Erythroblast (primary cell): Measurements from ENCODE around the gene AP4S1.
"Not testable (repeated sequence)": the region's sequence is repeated elsewhere in the genome, so short reads cannot be mapped to it uniquely, and the experiment has no call there.

Experiments used
- DNase-seq, 2 experiments: peaks; one replicate each; lab custom pipeline; 2025; lab: John Stamatoyannopoulos, UW
- GATA1 ChIP-seq: IDR thresholded peaks from 2 replicates; pipeline ENCODE4 v1.6.1; 2011; ENCODE audit warnings: low read depth, mild to moderate bottlenecking, control low read depth, low read length, moderate library complexity
- POLR2A ChIP-seq: IDR thresholded peaks from 2 replicates; pipeline ENCODE4 v1.6.1; 2011; ENCODE audit warnings: mild to moderate bottlenecking, low read length

The AP4S1 gene

DNA sequence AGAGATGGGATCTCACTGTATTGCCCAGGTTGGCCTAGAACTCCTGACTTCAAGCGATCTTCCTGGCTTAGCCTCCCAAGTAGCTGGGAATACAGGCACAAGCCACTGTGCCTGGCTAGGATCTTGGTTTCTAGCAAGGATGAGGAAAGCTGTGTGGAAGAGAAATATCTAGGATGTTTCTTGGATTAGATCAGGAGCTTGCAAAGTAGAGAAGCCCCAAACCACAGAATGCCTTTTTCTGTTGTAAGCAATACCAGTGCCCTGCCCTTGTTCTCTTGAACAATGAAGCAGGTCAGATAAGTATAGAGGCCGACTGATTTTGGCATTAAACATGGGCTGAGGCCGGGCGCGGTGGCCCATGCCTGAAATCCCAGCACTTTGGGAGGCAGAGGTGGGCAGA lies 45.0 kb downstream of the AP4S1 start:
- TF ChIP-seq POLR2A, result no peak
- DNase-seq, result no peak

DNA sequence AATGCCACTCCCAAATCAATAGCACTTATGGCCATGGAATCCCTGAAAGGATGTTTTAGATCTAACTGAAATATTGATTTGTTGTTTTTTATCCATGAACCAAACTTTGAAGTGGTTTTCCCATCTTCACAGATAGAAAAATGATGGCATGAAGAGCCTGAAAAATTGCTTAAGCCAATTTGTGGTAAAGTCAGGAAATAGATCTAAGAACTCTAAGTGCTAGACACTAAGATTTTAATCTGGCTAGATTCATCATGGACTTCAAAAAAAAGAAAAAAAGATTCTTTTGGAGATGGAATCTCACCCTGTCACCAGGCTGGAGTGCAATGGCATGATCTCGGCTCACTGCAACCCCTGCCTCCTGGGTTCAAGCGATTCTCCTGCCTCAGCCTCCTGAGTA lies 45.7 kb downstream of the AP4S1 start:
- DNase-seq, result no peak
- TF ChIP-seq GATA1 (no peak), POLR2A (no peak)

DNA sequence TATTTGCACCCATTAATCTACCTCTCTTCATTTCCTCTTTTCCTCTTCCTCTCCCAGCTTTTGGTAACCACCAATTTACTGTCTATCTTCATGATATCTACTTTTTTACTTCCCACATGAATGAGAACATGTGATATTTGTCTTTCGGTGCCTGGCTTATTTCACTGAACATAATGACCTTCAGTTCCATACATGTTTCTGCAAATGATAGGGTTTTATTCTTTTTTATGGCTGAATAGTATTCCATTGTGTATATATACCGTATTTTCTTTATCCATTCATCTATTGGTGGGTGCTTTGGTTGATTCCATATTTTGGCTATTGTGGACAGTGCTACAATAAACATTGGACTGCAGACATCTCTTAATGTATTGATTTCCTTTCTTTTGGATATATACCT lies 49.7 kb downstream of the AP4S1 start:
- no peak for DNase-seq
- no peak for TF ChIP-seq POLR2A
- TF ChIP-seq GATA1, result no peak

DNA sequence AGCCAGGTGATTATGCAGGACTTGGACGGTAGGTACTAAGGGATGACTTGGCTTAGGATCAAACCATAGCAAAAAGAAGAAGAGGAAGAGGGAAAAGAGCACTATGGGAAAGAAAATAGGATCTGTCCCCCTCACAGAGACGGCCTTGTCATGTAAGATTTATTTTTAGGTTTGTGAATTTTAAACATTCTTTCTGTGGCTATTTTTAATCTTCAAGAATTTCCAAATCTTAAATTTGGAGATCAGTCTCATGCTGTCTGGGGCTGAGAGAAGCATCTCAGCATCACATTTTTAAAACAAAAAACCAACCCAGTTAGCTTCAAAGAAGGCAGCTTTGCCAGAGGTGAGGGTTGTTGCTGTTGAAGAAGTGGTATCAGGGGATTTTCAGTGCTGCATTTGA lies 53.3 kb downstream of the AP4S1 start:
- TF ChIP-seq POLR2A (no peak), GATA1 (no peak)
- DNase-seq, result no peak

DNA sequence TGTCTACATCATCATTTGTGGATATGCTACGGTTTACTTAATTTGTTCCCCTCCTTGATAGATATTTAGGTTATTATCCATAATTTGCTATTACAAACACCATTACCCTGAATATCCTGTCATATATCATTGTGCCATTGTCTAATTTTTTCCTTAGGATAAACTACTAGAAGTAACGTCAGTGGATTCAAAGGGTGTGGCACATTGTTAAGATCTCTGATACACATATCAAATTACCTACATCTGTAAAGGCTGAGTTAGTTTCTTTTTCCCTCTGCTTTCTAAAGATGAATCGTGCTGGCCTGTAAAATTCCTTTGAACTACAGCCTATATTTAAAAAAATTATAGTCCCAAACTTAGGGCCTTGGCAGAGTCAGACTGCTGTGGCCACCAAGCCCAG lies 54.6 kb downstream of the AP4S1 start:
- TF ChIP-seq GATA1, result no peak
- no peak for TF ChIP-seq POLR2A
- peak; percentile 56 to 58 for DNase-seq

DNA sequence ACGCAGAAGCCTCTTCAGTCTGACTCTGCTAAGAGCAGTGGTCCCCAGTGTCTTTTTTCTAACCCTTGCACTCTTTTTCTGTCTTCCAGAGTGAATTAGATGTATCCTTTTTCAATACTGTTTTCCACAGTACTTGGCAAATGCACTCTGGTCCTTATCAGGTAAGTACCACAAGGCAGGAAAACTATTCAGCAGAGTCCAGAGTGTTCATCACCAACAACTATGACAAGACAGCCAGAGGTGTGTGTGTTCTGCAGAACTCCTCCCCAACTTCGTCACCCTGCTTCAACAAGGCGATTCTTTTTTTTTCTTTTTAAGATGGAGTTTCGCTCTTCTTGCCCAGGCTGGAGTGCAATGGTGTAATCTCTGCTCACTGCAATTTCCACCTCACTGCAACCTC lies 55.0 kb downstream of the AP4S1 start:
- TF ChIP-seq POLR2A (no peak), GATA1 (no peak)
- peak; percentile 73 to 79 for DNase-seq

DNA sequence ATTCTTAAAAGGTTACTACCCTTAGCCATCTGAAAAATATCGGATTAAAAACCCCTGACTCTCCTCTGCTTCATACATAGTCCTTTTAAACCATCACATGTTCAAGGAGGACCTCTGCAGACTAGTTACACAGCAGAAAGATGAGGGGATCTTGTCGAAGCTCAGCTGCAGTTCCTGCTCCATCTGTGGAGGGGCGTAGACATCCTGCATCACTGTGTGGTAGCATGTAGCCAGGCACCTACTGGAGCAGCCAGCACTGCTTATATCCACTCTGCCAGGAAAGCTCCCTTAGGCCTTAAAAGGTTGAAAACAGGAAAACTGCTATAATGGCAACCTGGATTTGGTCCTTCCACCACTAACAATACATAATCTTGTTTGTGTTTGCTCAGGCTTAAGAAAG lies 58.3 kb downstream of the AP4S1 start:
- DNase-seq, result no peak
- no peak for TF ChIP-seq POLR2A
- no peak for TF ChIP-seq GATA1

DNA sequence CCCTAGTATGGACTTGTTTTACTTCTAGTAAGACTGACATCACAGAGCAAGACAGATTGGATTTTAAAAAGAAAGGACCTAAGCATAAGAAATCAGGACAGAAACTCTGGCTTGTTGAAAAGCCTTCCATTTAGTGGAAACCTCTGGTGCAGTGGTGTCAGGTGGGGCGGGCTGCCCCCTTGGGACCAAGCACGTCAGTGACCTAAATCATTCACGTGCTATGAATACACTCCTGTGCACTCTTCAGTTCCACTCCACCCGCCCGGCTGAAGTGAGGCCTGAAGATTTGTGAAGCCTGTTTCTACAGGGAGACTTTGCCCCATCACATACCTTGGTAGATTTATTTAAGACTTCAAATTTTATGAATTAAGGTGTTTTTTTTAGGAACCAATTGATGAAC lies 58.9 kb downstream of the AP4S1 start:
- DNase-seq, result peak; percentile 15 to 25
- TF ChIP-seq GATA1 (no peak), POLR2A (no peak)

DNA sequence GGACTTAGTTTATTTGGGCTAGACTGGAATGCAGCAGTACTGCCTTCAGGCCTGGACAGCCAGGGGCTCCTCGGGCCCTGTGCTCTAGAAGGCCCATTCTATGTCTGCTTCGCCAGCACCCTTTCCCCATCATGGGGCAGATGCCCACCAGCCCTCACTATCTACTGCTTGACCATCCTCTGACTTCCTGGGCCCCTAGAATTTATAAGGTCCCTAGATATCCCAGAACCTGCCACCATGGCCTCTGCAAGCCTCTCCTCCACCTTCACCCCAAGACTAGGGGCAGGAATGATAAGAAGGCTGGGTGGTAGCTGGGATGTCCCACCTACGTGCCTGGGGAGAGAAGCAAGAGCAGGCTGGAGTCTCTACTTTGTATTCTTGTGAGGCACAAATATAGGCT lies 59.6 kb downstream of the AP4S1 start:
- no peak for DNase-seq
- TF ChIP-seq POLR2A, result no peak
- TF ChIP-seq GATA1, result no peak

DNA sequence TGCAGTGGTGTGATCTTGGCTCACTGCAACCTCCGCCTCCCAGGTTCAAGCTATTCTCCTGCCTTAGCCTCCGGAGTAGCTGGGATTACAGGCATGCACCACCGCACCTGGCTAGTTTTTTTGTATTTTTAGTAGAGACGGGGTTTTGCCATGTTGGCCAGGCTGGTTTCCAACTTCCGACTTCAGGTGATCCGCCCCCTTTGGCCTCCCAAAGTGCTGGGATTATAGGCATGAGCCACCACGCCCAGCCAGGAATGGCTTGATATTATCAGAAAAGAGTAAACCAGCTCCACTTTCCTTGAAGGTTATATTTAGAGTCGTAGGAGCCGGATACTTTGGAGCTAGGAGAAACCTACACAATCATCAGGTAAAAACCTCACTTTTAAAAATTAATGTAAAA lies 61.0 kb downstream of the AP4S1 start:
- DNase-seq, result not testable (repeated sequence)

DNA sequence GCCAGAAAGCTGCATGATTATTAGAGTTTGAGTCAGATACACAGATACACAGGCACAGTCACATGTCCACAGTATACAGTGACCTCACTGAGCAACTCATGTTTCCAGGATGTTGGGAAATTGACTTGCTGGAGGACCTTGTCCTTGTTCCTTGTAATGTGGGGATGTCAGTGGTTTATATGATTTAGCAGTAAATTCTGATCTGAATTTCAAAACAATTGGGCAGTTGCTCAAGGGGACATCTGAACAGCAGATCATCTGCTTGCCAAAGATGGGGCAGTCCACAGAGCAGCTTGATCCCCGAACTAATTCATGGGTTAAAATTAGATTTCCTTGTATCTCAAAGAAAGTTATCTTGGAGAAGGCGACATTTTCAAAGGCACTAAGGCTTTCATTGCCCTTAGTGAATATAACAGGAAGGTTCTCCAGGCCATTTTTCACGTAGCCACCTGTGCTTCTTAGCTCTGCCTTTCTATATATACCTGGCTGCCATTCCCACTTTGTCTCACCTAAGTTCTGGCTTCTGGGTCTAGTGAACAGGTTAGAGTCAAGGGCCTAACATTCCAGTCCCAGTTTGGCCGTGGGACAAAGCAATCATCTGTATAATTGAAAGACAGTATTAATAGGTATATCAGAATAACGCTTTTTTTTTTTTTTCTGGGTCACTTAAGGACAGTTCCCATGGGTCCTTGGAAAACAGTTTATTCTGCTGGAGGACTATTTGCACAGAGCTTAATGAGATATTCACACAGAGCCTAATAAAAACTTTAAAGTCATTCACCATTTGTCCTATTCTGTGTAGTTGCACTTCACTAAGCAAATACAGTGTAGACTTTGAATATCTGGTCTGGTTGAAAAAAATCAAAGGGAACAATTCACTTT lies 65.7 kb downstream of the AP4S1 start:
- TF ChIP-seq GATA1 (no peak), POLR2A (no peak)

DNA sequence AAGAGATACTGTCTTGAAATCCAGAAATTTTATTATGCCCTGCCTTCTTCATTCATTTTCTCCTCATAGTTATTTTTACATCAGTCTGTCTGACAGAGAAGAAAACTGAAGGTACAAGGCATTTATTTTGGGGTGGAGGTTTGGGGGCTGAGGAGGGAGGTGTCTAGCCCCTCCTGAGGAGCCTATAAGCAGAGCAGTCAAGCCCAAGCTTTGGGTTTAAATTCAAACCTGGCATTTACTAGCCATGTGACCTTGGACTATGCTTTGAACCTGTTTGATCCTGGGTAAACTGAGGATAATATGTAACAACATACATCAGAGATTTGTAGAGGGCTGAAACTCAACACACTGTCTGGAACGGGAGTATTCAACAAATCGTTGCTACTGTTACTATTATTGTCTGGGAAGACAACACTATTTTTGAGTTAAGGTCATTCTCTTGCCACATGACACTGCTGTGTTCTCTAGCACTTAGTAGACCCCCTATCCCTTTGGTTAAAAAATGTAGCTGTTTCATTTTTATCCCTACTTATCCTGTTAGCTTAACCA lies 66.8 kb downstream of the AP4S1 start:
- DNase-seq, result no peak
- TF ChIP-seq POLR2A, result no peak
- TF ChIP-seq GATA1, result no peak

More for the DNA sequence above, 65.7 kb downstream of the AP4S1 start:
- DNase-seq, result peak in 1 of 2 experiments; percentile 27

DNA sequence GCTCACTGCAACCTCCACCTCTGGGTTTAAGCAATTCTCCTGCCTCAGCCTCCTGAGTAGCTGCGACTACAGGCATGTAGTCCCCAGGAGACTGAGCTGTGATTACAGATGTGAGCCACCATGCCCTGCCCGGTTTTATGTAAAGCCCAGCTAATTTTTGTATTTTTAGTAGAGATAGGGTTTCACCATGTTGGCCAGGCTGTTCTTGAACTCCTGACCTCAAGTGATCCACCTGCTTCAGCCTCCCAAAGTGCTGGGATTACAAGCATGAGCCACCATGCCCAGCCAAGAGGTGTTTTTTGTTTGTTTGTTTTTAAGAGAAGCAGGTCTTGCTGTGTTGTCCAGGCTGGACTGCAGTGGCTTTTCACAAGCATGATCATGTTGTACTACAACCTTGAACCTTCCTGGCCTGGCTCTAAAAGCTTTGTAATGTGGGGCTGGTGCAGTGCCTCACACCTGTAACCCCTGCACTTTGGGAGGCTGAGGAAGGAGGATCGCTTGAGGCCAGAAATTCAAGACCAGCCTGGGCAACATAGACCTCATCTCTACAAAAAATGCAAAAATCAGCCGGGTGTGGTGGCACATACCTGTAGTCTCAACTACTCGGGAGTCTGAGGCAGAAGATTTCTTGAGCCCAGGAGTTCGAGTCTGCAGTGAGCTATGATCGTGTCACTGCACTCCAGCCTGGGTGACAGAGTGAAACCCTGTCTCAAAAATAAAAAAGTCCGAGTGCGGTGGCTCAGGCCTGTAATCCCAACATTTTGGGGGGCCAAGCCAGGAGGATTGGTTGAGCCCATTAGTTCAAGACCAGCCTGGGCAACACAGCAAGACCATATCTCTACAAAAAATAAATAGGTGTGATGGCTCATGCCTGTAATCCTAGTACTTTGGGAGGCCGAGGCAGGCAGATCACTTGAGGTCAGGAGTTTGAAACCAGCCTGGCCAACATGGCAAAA lies 68.7 kb downstream of the AP4S1 start:
- not testable (repeated sequence) for DNase-seq

DNA sequence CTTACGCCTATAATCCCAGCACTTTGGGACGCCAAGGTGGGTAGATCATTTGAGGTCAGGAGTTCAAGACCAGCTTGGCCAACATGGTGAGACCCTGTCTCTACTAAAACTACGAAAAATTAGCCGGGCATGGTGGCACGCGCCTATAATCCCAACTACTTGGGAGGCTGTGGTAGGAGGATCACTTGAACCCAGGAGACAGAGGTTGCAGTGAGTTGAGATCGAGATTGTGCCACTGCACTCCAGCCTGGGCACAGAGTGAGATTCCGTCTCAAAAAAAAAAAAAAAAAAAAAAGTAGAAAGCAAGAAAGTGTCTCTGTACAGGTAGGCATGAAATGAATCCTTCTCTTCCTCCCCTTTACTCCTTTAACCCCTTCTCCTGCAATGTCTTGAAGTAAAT lies 70.4 kb downstream of the AP4S1 start:
- not testable (repeated sequence) for DNase-seq
